Transverse colon (tissue), 4 donors: ENCODE measurements around the gene ILF2.

Experiments
- POLR2AphosphoS5 ChIP-seq, 3 donors: sonication (generic); formaldehyde crosslinking; IDR thresholded peaks; one replicate each; pipeline ENCODE4 v1.6.1; 2016; ENCODE audit warnings: antibody characterized with exemption in 3 of 3
- TF ChIP-seq, protein P1 (sequence below), 5 experiments: fragments of 200-600 bp in 3 of 5; fragments of 450-650 bp in 2 of 5; sonication (generic) in 3 of 5; IDR thresholded peaks; 1 replicate in 2 of 5; 2 replicates in 3 of 5; pipeline ENCODE4 v1.5.1; 2016 to 2017; ENCODE audit warnings: antibody characterized with exemption in 5 of 5, inconsistent platforms in 3 of 5, mild to moderate bottlenecking in 2 of 5, moderate library complexity in 1 of 5

DNA sequence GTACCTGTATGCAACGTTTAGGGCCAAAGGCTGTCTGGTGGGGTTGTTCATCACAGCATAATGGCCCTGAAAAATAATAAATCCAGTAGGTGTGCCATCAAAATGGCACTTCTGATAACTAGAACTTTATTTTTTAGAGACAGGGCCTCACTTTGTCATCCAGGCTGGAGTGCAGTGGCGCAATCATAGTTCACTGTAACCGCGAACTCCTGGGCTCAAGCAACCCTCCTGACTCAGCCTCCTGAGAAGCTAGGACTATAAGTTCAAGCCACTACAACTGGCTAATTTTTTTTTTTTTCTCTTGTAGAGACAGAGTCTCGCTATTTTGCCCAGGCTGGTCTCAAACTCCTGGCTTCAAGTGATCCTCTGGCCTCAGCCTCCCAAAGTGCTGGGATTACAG, 7.6 kb downstream of the ILF2 start:
- TF ChIP-seq, protein P1, sequence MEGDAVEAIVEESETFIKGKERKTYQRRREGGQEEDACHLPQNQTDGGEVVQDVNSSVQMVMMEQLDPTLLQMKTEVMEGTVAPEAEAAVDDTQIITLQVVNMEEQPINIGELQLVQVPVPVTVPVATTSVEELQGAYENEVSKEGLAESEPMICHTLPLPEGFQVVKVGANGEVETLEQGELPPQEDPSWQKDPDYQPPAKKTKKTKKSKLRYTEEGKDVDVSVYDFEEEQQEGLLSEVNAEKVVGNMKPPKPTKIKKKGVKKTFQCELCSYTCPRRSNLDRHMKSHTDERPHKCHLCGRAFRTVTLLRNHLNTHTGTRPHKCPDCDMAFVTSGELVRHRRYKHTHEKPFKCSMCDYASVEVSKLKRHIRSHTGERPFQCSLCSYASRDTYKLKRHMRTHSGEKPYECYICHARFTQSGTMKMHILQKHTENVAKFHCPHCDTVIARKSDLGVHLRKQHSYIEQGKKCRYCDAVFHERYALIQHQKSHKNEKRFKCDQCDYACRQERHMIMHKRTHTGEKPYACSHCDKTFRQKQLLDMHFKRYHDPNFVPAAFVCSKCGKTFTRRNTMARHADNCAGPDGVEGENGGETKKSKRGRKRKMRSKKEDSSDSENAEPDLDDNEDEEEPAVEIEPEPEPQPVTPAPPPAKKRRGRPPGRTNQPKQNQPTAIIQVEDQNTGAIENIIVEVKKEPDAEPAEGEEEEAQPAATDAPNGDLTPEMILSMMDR (IDR thresholded peaks at IDR 0.05) = no peak
- no peak for TF ChIP-seq POLR2AphosphoS5 (IDR thresholded peaks at IDR 0.05)
